GM12892 (cell line): ENCODE measurements around the gene LYPD6.

ENCODE experiments used
- DNase-seq: peaks from one replicate; pipeline ENCODE4 v3.0.0; 2011; ENCODE audit not compliant: insufficient read length
- FAIRE-seq: peaks from 2 replicates; lab custom pipeline; 2011; peaks lifted over from hg19 to GRCh38; lab: Jason Lieb, UNC
- POLR2A ChIP-seq: IDR thresholded peaks from 2 replicates; pipeline ENCODE4 v1.6.1; 2011; ENCODE audit warnings: low read depth, low read length, control low read depth
- POLR2AphosphoS5 ChIP-seq: IDR thresholded peaks from 2 replicates; pipeline ENCODE4 v1.6.1; 2011; ENCODE audit warnings: low read depth, low read length, control low read depth
- TAF1 ChIP-seq: IDR thresholded peaks from 2 replicates; pipeline ENCODE4 v1.6.1; 2011; ENCODE audit warnings: low read depth, mild to moderate bottlenecking, control low read depth, low read length, borderline replicate concordance

LYPD6 gene

DNA sequence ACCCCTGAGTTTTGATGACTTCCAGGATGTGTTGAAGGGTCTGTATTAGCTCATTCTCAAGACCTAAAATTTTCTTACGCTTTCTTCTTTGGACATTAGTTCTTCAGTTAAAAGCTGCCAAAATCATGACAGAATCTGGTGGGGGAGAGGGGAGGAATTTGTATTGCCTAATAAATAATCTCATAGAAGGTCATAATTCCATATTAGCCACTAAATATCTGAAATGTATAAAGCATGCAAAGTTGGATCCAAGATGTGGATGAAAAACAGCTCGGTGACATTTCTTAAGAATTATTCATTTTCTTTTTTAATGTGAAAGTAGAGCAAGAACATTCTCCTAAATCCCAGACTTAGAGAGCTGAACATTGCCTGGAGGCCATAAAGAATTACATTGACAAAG lies 137.0 kb downstream of the LYPD6 start:
- DNase-seq (no peak), FAIRE-seq (no peak)
- TF ChIP-seq POLR2A (no peak), POLR2AphosphoS5 (no peak), TAF1 (no peak)

GRCh38 chr2:149468636-149469035 lies 138.2 kb downstream of the LYPD6 start:
- TF ChIP-seq POLR2A (no peak), POLR2AphosphoS5 (no peak)
- DNase-seq (no peak), FAIRE-seq (no peak)

DNA sequence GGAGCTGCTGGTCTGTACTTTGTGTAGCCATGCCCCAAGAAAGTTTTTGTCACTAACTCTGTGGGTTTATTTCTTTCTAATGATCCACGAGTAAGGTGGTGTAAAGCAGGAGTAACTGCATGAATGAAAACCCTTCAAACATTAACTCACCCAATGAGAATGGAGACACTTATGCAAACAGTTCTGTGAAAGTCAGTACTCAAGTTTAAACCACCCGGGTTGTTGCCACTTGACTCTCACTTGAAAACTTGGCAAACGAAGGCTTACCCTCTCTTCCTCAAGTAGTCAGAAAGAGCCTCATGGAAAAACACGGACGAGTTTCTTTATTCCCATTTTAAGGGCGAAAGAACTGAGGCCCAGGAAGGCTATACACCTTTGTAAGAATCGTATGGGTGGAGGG lies 139.7 kb downstream of the LYPD6 start:
- DNase-seq (no peak), FAIRE-seq (no peak)
- TF ChIP-seq POLR2AphosphoS5 (no peak), POLR2A (no peak), TAF1 (no peak)

- no peak for FAIRE-seq
- DNase-seq: no peak
- TF ChIP-seq POLR2AphosphoS5 (no peak), TAF1 (no peak), POLR2A (no peak)
Observed at GRCh38 chr2:149472413-149472812, 142.0 kb downstream of the LYPD6 start.

- no peak for TF ChIP-seq POLR2AphosphoS5
- DNase-seq (no peak), FAIRE-seq (no peak)
Observed at GRCh38 chr2:149473068-149473467, 142.7 kb downstream of the LYPD6 start.

GRCh38 chr2:149473521-149473920 lies 143.1 kb downstream of the LYPD6 start:
- FAIRE-seq: no peak
- TF ChIP-seq POLR2A (no peak), TAF1 (no peak), POLR2AphosphoS5 (no peak)
- DNase-seq: no peak

GRCh38 chr2:149483004-149483605 lies 152.7 kb downstream of the LYPD6 start:
- no peak for DNase-seq
- TF ChIP-seq TAF1 (no peak), POLR2AphosphoS5 (no peak), POLR2A (no peak)
- no peak for FAIRE-seq

- TF ChIP-seq POLR2AphosphoS5 (no peak), POLR2A (no peak), TAF1 (no peak)
- FAIRE-seq: no peak
- DNase-seq: no peak
Observed at GRCh38 chr2:149486664-149487063, 156.3 kb downstream of the LYPD6 start.

DNA sequence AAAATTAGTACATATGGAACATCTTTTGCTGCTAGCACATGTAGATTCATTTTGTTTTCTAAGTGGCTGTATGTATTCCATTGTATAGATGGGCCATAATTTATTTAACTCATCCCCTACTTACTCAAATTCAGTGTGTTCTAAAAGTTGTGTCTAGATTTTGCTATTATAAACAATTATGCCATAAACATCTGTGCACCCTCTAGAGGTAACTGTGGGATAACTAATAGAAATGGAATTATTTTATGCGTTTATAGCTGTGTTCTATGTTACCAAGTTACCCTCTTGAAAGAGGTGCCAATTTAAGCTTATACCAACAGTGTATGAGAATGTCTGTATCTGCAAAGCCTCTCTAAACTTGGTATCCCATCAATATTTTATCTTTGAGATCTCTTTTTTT lies 156.8 kb downstream of the LYPD6 start:
- TF ChIP-seq POLR2AphosphoS5 (no peak), TAF1 (no peak), POLR2A (no peak)
- FAIRE-seq (no peak), DNase-seq (no peak)

- FAIRE-seq (no peak), DNase-seq (no peak)
- TF ChIP-seq POLR2A (no peak), TAF1 (no peak), POLR2AphosphoS5 (no peak)
Observed at GRCh38 chr2:149488706-149489440, 158.5 kb downstream of the LYPD6 start.

- TF ChIP-seq POLR2AphosphoS5: no peak
- TF ChIP-seq TAF1: no peak
- no peak for TF ChIP-seq POLR2A
- FAIRE-seq: no peak
- no peak for DNase-seq
Observed at GRCh38 chr2:149489452-149489851, 159.1 kb downstream of the LYPD6 start.

- TF ChIP-seq POLR2A: no peak
- TF ChIP-seq TAF1: no peak
- TF ChIP-seq POLR2AphosphoS5: no peak
- DNase-seq: no peak
- FAIRE-seq: no peak
Observed at GRCh38 chr2:149490296-149490695, 159.9 kb downstream of the LYPD6 start.
